Ecto neural progenitor cell (in vitro differentiated cells): Measurements from ENCODE around the gene TAF1B.
A peak's percentile ranks its signal among the peaks of the same experiment; 100 is the strongest.

Experiments used
- DNase-seq: peaks from one replicate; pipeline ENCODE4 v3.0.0-alpha.2; 2018; ENCODE audit warnings: low spot score

The TAF1B gene

DNA sequence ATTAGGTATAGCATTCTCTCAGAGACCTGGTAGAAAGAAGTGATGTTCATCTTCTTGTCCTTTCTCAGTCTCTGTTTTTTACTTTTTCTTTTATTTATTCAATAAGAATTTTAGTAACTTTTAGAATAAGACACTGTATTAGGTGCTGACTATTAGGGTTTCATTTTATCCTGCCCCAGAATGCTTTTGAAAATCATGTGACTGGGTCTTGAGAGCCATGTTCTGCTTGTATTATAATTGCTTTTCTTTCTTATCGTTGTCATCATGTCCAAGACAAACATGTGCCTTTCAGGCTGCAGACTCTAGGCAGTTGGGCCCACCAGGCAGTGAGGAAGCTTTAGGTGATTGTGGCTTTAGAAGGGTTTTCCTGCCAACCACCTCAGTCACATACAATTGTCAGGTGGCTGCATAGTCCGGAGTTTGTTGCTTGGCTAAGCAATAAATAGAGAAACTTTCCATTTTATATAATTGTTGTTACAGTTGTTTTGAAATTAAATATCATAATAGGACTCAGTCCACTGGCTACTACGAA, 123.3 kb downstream of the TAF1B start:
- DNase-seq = no peak

GRCh38 chr2:9967053-9967775, 123.9 kb downstream of the TAF1B start:
- DNase-seq = no peak

GRCh38 chr2:9968553-9969497, 125.6 kb downstream of the TAF1B start:
- DNase-seq = no peak

GRCh38 chr2:9970200-9971044, 127.1 kb downstream of the TAF1B start:
- DNase-seq = no peak

GRCh38 chr2:9971105-9971818, 128.0 kb downstream of the TAF1B start:
- no peak for DNase-seq

GRCh38 chr2:9971890-9972289, 128.6 kb downstream of the TAF1B start:
- DNase-seq = no peak

GRCh38 chr2:9972621-9973479, 129.6 kb downstream of the TAF1B start:
- DNase-seq = no peak

GRCh38 chr2:9973690-9974089, 130.4 kb downstream of the TAF1B start:
- no peak for DNase-seq

DNA sequence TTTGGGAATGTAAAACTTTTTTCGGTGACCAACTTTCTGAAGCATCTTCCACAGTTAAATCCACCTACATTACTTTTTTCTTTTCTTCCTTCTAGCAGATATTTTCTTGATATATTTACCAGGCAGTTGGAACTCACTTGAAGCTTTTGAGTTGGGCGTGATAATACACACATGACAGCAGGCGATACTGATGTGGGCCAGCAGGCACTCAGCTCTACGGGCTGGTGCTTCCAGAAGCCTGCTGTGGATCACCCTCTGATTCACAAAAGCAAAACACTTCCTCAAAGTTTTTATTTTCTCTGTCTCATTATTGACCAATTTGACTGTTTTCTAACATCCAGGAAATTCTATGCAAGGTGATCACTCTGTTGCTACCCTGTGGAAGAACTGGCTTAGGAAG, 131.1 kb downstream of the TAF1B start:
- no peak for DNase-seq

DNA sequence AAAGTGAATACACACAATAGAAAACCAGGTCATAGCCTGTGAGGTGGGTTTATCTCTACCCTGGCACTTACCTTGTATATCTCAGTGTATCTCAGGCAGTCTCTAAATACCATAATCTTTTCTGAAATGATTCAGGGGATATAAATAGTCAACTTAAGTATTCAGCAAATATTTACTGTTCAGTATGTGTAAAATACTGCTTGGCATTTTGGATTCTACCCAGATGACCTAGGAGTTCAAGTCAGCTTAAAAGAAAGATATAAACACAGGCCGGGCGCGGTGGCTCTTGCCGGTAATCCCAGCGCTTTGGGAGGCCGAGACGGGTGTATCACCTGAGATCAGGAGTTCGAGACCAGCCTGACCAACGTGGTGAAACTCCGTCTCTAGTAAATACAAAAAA, 132.1 kb downstream of the TAF1B start:
- DNase-seq = no peak

DNA sequence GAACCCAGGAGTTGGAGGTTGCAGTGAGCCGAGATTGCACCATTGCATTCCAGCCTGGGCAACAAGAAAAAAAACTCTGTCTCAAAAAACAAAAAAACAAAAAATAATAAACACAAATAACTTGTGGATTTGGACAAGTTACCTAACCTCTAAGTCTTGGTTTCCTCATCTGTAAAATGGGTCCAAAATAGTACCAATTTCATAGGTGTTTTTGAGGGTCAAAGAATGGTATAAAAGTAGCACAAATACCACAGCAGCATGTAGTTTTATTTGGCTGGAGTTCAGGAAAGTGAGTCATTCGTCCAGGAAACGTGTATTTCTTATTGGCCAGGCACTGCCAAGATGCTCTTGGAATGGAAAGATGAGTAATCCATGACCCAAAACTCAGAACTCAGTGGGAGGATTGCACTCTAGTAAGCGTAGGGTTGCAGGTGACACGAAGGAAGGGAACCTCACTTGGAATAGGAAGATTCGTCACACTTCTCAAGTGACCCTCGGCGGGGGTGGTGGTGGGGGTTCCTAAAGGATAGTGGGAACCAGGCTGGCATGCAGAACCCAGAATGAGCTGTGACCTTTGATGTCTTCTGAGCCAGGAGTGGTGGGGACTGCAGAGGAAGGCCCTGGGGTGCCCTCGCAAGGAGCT, 132.7 kb downstream of the TAF1B start:
- DNase-seq = no peak

DNA sequence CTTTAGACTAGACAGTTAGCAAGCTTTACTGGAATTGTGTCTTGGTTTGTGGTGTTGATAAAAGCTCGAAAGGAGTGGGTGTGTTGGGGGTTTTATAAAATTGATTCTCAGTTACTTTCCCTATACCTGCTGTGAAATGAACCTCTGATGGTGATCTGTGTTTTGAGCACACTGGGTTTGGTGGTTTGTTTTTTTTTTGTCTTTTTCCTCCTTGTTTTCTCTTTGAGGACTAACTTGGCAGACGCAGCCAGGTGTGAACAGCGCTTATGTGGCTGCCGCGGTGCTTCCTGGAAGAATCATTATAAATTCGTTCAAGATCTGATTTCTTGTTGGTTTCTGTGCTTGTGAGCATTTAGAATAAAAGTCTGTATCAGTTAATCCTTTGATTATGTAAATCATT, 136.7 kb downstream of the TAF1B start:
- no peak for DNase-seq

GRCh38 chr2:9980520-9980919, 137.2 kb downstream of the TAF1B start:
- no peak for DNase-seq

GRCh38 chr2:9981655-9982054, 138.4 kb downstream of the TAF1B start:
- no peak for DNase-seq

DNA sequence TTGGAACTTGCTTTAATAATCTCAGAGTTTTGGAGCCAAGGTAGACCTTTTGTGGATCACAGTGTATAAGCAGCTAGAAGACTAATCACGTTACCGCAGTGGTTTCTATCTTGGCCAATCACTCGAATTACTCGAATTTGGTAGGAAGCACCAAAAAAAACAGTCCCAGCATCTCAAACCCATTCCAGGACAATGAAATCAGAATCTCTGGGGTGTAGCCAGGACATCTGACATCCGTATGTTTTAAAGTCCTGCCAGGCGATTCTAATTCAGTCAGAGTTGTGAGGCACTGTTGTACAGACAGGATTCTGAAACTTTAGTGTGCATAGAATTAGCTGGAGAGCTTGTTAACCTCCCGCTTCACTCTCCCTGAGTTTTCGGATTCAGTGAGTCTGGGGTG, 139.0 kb downstream of the TAF1B start:
- DNase-seq = peak; percentile 22

- DNase-seq = peak; percentile 23
Measured at GRCh38 chr2:9982891-9983290, 139.6 kb downstream of the TAF1B start.

GRCh38 chr2:9983401-9984216, 140.3 kb downstream of the TAF1B start:
- DNase-seq = no peak
